ENCODE data around the gene RNF215.

The RNF215 gene

GRCh38 chr22:30432096-30432495, 44.9 kb upstream of the RNF215 start:
- no peak for TF ChIP-seq CTCF (IDR thresholded peaks at IDR 0.05; ENCODE audit: low read depth, low read length, missing control alignments)

DNA sequence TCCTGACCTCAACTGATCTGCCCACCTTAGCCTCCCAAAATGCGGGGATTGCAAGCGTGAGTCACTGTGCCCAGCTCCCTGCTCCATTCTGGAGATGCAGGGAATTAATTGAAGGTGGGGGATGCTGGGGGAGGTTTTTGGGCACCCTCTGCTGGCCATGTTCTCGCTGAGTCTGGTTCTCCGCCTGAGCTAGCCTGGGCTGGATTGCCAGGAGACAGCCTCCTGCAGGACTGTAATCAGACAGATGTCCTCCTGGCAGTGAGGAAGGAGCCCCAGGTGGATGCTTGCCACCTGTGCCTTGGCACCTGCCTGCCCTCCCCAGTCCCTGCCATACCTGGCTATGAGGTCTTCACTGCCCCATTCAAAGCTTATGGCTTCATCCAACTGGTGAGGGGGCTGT, 43.7 kb upstream of the RNF215 start:
- H3K4me3 ChIP-seq (ENCODE audit: low read depth, low read length): no peak overlapping the region
- no peak for DNase-seq (ENCODE audit: low read depth)
- no peak for TF ChIP-seq CTCF (IDR thresholded peaks at IDR 0.05; ENCODE audit: low read depth, low read length, missing control alignments)

More at GRCh38 chr22:30432096-30432495, 44.9 kb upstream of the RNF215 start:
- no peak overlapping the region for H3K4me3 ChIP-seq (ENCODE audit: low read depth, low read length)
- DNase-seq (ENCODE audit: low read depth): no peak

DNA sequence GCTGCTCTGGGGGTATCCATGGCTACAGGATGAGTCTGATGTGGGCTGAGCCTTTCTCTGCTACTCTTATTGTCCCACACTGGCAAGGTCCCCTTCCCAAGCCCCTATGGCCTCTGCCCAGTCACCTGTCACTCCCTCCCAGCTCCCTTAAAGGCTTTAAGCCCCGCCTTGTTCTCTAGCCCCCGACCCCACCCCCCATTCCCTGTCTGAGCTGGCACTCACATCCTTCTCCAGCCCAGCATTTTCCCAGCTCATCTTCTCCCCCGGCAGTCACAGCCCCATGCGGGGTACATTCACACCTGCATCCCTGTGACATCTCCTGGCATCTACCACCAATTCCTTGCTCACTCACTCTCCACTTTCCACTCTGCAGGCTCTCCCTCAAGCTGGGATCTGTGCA, 42.7 kb upstream of the RNF215 start:
- H3K4me3 ChIP-seq (ENCODE audit: low read depth, low read length): no peak overlapping the region
- TF ChIP-seq CTCF (IDR thresholded peaks at IDR 0.05; ENCODE audit: low read depth, low read length, missing control alignments): no peak
- DNase-seq (ENCODE audit: low read depth): no peak

GRCh38 chr22:30427871-30428270, 40.7 kb upstream of the RNF215 start:
- H3K4me3 ChIP-seq (ENCODE audit: low read depth, low read length): no peak overlapping the region
- no peak for TF ChIP-seq CTCF (IDR thresholded peaks at IDR 0.05; ENCODE audit: low read depth, low read length, missing control alignments)
- DNase-seq (ENCODE audit: low read depth): no peak

- peak; percentile 87 for TF ChIP-seq CTCF (IDR thresholded peaks at IDR 0.05; ENCODE audit: low read depth, low read length, missing control alignments)
- H3K4me3 ChIP-seq (ENCODE audit: low read depth, low read length): peak overlapping the region; percentile 62
- DNase-seq (ENCODE audit: low read depth): peak; percentile 68
Observed at GRCh38 chr22:30426388-30427353, 39.5 kb upstream of the RNF215 start.

DNA sequence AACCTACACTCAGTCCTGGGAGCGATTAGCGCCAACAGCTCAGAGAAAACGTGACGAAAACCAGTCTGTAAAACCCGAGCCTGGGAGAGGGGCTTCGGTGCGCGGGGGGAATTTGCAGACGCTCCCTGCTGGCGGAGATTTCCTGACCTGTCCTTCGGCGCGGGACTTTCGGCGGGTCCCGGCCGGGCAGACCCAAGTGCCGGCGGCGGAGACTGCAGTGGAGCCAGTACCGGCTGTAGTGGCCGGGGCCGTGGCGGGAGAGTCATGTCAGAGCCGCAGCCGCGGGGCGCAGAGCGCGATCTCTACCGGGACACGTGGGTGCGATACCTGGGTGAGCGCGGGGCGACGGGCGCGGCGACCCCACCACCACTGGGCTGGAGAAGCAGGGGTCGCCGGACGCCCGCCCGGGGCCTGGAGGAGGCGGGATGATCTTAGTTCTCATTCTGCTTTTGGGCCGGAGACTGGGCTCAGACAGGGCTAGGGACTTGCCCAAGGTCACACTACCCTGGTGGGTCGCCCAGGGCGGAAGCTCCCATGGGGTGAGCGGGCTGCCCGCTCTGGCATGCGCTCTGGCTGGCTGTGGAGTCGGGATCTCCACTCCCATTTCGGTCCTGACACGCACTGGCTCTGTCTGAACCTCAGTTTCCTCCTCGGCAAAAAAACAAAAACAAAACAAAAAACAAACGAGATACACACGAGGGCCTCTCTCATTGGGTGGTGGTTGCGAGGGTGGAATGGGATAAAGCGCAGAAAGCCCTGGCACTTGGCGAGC, 38.6 kb upstream of the RNF215 start, which contains the start of gene MTFP1:
Gene MTFP1, plus strand, starts transcription at position 153 of the 772 bp plus-strand sequence. Its CDS starts 112 bp downstream, at position 265.
- peak within 1 kb of the TSS; percentile 62 for H3K4me3 ChIP-seq (ENCODE audit: low read depth, low read length)
- DNase-seq (ENCODE audit: low read depth): no peak
- TF ChIP-seq CTCF (IDR thresholded peaks at IDR 0.05; ENCODE audit: low read depth, low read length, missing control alignments): no peak
